ENCODE results near the gene SPEM3.

The SPEM3 gene

GRCh38 chr17:7388856-7389255 is 39.8 kb upstream of the SPEM3 start:
- no peak for ATAC-seq

GRCh38 chr17:7389924-7390910 is 38.4 kb upstream of the SPEM3 start:
- no peak for TF ChIP-seq ZNF565 (CRISPR knock-in tag; conservative IDR thresholded peaks at IDR 0.05; ENCODE audit: low read depth)
- TF ChIP-seq ARNTL (CRISPR knock-in tag; IDR thresholded peaks at IDR 0.05; ENCODE audit: borderline replicate concordance, low read depth): no peak
- no peak for TF ChIP-seq ZFP3 (CRISPR knock-in tag; IDR thresholded peaks at IDR 0.05)
- TF ChIP-seq BACH2 (CRISPR knock-in tag; IDR thresholded peaks at IDR 0.05; ENCODE audit: borderline replicate concordance): no peak
- TF ChIP-seq GLIS3 (CRISPR knock-in tag; IDR thresholded peaks at IDR 0.05): no peak
- TF ChIP-seq ESRRG (CRISPR knock-in tag; IDR thresholded peaks at IDR 0.05): no peak
- no peak for TF ChIP-seq RARB (CRISPR knock-in tag; IDR thresholded peaks at IDR 0.05)
- no peak for TF ChIP-seq SNAI2 (CRISPR knock-in tag; IDR thresholded peaks at IDR 0.05)
- TF ChIP-seq ISL1 (CRISPR knock-in tag; IDR thresholded peaks at IDR 0.05): no peak
- no peak for TF ChIP-seq TSHZ2 (CRISPR knock-in tag; IDR thresholded peaks at IDR 0.05)
- no peak for TF ChIP-seq PATZ1 (CRISPR knock-in tag; IDR thresholded peaks at IDR 0.05; ENCODE audit: borderline replicate concordance)
- TF ChIP-seq ZC3H10 (CRISPR knock-in tag; IDR thresholded peaks at IDR 0.05): no peak
- no peak for ATAC-seq

More at GRCh38 chr17:7388856-7389255, 39.8 kb upstream of the SPEM3 start:
- TF ChIP-seq ARNTL (CRISPR knock-in tag; IDR thresholded peaks at IDR 0.05; ENCODE audit: borderline replicate concordance, low read depth): no peak

GRCh38 chr17:7391307-7391706 is 37.4 kb upstream of the SPEM3 start:
- no peak for ATAC-seq
- TF ChIP-seq TCF4 (CRISPR knock-in tag; IDR thresholded peaks at IDR 0.05; ENCODE audit: borderline replicate concordance): no peak
- no peak for TF ChIP-seq ZNF565 (CRISPR knock-in tag; conservative IDR thresholded peaks at IDR 0.05; ENCODE audit: low read depth)
- TF ChIP-seq CREB5 (CRISPR knock-in tag; IDR thresholded peaks at IDR 0.05; ENCODE audit: low read depth): no peak
- TF ChIP-seq CSDC2 (CRISPR knock-in tag; IDR thresholded peaks at IDR 0.05): no peak
- no peak for TF ChIP-seq TOX (CRISPR knock-in tag; IDR thresholded peaks at IDR 0.05; ENCODE audit: borderline replicate concordance)
- no peak for TF ChIP-seq RARB (CRISPR knock-in tag; IDR thresholded peaks at IDR 0.05)
- TF ChIP-seq POU6F1 (CRISPR knock-in tag; IDR thresholded peaks at IDR 0.05; ENCODE audit: borderline replicate concordance, low read depth): no peak
- TF ChIP-seq OSR1 (CRISPR knock-in tag; IDR thresholded peaks at IDR 0.05): no peak
- no peak for TF ChIP-seq ARNTL (CRISPR knock-in tag; IDR thresholded peaks at IDR 0.05; ENCODE audit: borderline replicate concordance, low read depth)
- no peak for TF ChIP-seq ZFP30 (CRISPR knock-in tag; IDR thresholded peaks at IDR 0.05)
- TF ChIP-seq ZFP3 (CRISPR knock-in tag; IDR thresholded peaks at IDR 0.05): no peak
- no peak for TF ChIP-seq ZNF8 (CRISPR knock-in tag; IDR thresholded peaks at IDR 0.05)
- no peak for TF ChIP-seq ZC3H10 (CRISPR knock-in tag; IDR thresholded peaks at IDR 0.05)
- no peak for TF ChIP-seq ZNF70 (CRISPR knock-in tag; IDR thresholded peaks at IDR 0.05)
- no peak for TF ChIP-seq BACH2 (CRISPR knock-in tag; IDR thresholded peaks at IDR 0.05; ENCODE audit: borderline replicate concordance)
- TF ChIP-seq CSRNP3 (CRISPR knock-in tag; IDR thresholded peaks at IDR 0.05): no peak
- no peak for TF ChIP-seq PATZ1 (CRISPR knock-in tag; IDR thresholded peaks at IDR 0.05; ENCODE audit: borderline replicate concordance)
- TF ChIP-seq ISL1 (CRISPR knock-in tag; IDR thresholded peaks at IDR 0.05): no peak
- TF ChIP-seq ESRRG (CRISPR knock-in tag; IDR thresholded peaks at IDR 0.05): no peak
